Measurements from ENCODE around the gene EEF1AKMT3. TPM values are rescaled to one million over a fixed set of nuclear protein-coding genes. Genes with fewer than 3 reads are reported as not detected.

The EEF1AKMT3 gene
- total and polyA plus RNA-seq, 2 of the 4 experiments (the other 2 are of a cell fraction), result 3.2 to 8.1 TPM

DNA sequence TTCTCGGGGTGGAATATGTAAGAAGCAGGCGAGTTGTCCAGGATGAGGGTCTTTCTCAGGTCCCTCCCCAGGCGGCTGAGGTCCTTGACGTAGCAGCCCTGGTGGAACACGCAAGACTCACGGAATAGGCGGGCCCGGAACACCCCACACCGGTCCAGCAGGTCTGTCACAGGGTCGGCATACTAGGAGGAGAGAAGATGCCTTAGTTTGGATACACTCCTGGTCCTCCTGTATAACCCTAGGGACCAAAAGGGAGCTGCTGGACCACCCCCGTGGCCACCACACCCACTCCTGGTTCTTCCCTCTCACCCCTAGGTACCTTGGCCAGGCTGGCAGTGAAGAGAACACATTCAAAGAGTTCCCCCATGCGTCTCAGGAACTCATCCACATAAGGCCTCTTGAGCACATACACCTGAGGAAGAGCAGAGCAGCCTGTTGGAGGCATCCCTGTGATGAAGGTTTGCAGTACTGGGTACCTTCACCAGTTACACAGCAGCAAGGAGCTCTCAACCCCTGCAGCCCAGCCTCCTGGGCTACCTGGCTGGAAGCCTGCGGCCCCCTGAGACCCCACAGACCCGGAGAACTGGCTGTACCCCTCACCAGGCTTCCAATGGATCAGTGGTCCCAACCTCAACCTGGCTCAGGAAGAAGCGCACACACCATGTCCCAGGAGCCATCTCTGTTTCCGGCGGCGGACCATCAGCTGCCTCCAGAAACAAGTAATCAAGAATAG lies 51.7 kb downstream of the EEF1AKMT3 start:
- TF ChIP-seq SMC3 (IDR thresholded peaks at IDR 0.05; ENCODE audit: low read depth, low read length), result no peak
- TF ChIP-seq MAZ (IDR thresholded peaks at IDR 0.05; ENCODE audit: borderline replicate concordance, low read depth, low read length), result no peak
- TF ChIP-seq RFX5 (IDR thresholded peaks at IDR 0.05; ENCODE audit: low read depth, low read length), result no peak
- no peak for TF ChIP-seq RCOR1 (IDR thresholded peaks at IDR 0.05; ENCODE audit: insufficient replicate concordance, low read length)
- TF ChIP-seq USF2 (IDR thresholded peaks at IDR 0.05; ENCODE audit: low read depth, low read length), result no peak
- TF ChIP-seq FOS (IDR thresholded peaks at IDR 0.05; ENCODE audit: low read depth, low read length), result no peak
- no peak for TF ChIP-seq MXI1 (IDR thresholded peaks at IDR 0.05; ENCODE audit: borderline replicate concordance, low read depth, low read length)
- no peak for TF ChIP-seq CHD1 (IDR thresholded peaks at IDR 0.05; ENCODE audit: low read depth, low read length)
- TF ChIP-seq POLR2A (IDR thresholded peaks at IDR 0.05; ENCODE audit: low read depth, low read length), result no peak
- no peak for TF ChIP-seq RAD21 (IDR thresholded peaks at IDR 0.05; ENCODE audit: low read length)
- TF ChIP-seq, protein P1, sequence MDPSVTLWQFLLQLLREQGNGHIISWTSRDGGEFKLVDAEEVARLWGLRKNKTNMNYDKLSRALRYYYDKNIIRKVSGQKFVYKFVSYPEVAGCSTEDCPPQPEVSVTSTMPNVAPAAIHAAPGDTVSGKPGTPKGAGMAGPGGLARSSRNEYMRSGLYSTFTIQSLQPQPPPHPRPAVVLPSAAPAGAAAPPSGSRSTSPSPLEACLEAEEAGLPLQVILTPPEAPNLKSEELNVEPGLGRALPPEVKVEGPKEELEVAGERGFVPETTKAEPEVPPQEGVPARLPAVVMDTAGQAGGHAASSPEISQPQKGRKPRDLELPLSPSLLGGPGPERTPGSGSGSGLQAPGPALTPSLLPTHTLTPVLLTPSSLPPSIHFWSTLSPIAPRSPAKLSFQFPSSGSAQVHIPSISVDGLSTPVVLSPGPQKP (IDR thresholded peaks at IDR 0.05; ENCODE audit: borderline replicate concordance, low read depth, low read length), result no peak
- no peak for TF ChIP-seq BHLHE40 (IDR thresholded peaks at IDR 0.05; ENCODE audit: low read depth, low read length)
- TF ChIP-seq, protein P2, sequence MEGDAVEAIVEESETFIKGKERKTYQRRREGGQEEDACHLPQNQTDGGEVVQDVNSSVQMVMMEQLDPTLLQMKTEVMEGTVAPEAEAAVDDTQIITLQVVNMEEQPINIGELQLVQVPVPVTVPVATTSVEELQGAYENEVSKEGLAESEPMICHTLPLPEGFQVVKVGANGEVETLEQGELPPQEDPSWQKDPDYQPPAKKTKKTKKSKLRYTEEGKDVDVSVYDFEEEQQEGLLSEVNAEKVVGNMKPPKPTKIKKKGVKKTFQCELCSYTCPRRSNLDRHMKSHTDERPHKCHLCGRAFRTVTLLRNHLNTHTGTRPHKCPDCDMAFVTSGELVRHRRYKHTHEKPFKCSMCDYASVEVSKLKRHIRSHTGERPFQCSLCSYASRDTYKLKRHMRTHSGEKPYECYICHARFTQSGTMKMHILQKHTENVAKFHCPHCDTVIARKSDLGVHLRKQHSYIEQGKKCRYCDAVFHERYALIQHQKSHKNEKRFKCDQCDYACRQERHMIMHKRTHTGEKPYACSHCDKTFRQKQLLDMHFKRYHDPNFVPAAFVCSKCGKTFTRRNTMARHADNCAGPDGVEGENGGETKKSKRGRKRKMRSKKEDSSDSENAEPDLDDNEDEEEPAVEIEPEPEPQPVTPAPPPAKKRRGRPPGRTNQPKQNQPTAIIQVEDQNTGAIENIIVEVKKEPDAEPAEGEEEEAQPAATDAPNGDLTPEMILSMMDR (conservative IDR thresholded peaks at IDR 0.05; ENCODE audit: low read depth, low read length), result no peak
- CTCF ChIA-PET, result no interaction called here
- H2AK5ac ChIP-seq (ENCODE audit: low read depth, low read length), result no peak overlapping the region
- H3K4me2 ChIP-seq (ENCODE audit: low read depth, low read length), result no peak overlapping the region
- peaks cover 64% of the 10 kb centered on the region for H4K20me1 ChIP-seq (ENCODE audit: insufficient read depth, low read length)
- H3K9ac ChIP-seq (ENCODE audit: low read depth, low read length), result no peak overlapping the region
- H3K23ac ChIP-seq (ENCODE audit: low read depth, low read length), result no peak overlapping the region
- intact Hi-C loops (cut with micrococcal nuclease) (no loop called here), in situ Hi-C loops (cut with MboI; ENCODE audit: low sequenced_read_pairs) (no loop called here), dilution Hi-C loops (cut with HindIII; ENCODE audit: low sequenced_read_pairs, unreplicated experiment) (no loop called here)
- 93% methylated on average over 3 of the region's 18 CpGs; no CpG with 5 or more reads in 1 of the 2 experiments for WGBS, 2 experiments (ENCODE audit: extremely low coverage in 2 of 2, insufficient read length in 1 of 2)
- no peak overlapping the region for H2AFZ ChIP-seq (replicated peaks; ENCODE audit: low read length, poor library complexity)
- H4K5ac ChIP-seq (ENCODE audit: low read depth, low read length), result no peak overlapping the region
- DNase-seq, result no peak
- H3K36me3 ChIP-seq (ENCODE audit: control insufficient read depth, insufficient read depth, low read length), result peaks cover 85% of the 10 kb centered on the region
- no peak overlapping the region for H3K14ac ChIP-seq (replicated peaks; ENCODE audit: low read depth, low read length)
- no peak overlapping the region for H4K91ac ChIP-seq (ENCODE audit: insufficient read depth, low read depth, low read length)
- H2BK5ac ChIP-seq (ENCODE audit: low read depth, low read length, poor library complexity, severe bottlenecking), result no peak overlapping the region
- H3K4me1 ChIP-seq (ENCODE audit: control insufficient read depth, insufficient read depth, low read length), result peaks cover 1% of the 10 kb centered on the region; the same call in 1 of the 2 replicates
- no peak overlapping the region for H4K8ac ChIP-seq (ENCODE audit: low read depth in 2 of 2, low read length in 2 of 2)
- no peak overlapping the region for H2AK9ac ChIP-seq (replicated peaks; ENCODE audit: low read depth, low read length, poor library complexity)
- H3K79me1 ChIP-seq (ENCODE audit: low read depth in 1 of 2, low read length in 2 of 2), result peaks cover 45 to 73% of the 10 kb centered on the region in 2 experiments
- H3K18ac ChIP-seq (ENCODE audit: low read depth, low read length), result no peak overlapping the region
- no peaks in the 10 kb centered on the region for H3K27me3 ChIP-seq (ENCODE audit: control insufficient read depth, insufficient read depth, low read length)
- H2BK15ac ChIP-seq (ENCODE audit: low read depth, low read length), result no peak overlapping the region
- H3K4me3 ChIP-seq (ENCODE audit: insufficient read depth, low read depth, low read length), result no peak overlapping the region
- H3K9me1 ChIP-seq (ENCODE audit: insufficient read depth, low read length), result peaks cover 2% of the 10 kb centered on the region; the same call in 1 of the 2 replicates
- no TSS peak for BruUV-seq (replicated peaks)
- no peak overlapping the region for H3K4ac ChIP-seq (ENCODE audit: low read depth, low read length)
- no peak overlapping the region for H2BK120ac ChIP-seq (ENCODE audit: low read depth, low read length)
- ATAC-seq (ENCODE audit: low read depth), result no peak
- no peak overlapping the region for H3K56ac ChIP-seq (ENCODE audit: extremely low read depth, insufficient read depth, low read length)
- POLR2A ChIA-PET (ENCODE audit: unreplicated experiment), result no interaction called here
- no peaks in the 10 kb centered on the region for H3K9me3 ChIP-seq (ENCODE audit: control insufficient read depth, insufficient read depth, low read length)
- no peak overlapping the region for H2BK20ac ChIP-seq (ENCODE audit: low read depth, low read length)
- no peak overlapping the region for H3K27ac ChIP-seq (ENCODE audit: insufficient read depth, low read length)
